ENCODE measurements around the gene ZCCHC9.
"Not testable (repeated sequence)": the region's sequence is repeated elsewhere in the genome, so short reads cannot be mapped to it uniquely, and the experiment has no call there.

ZCCHC9 gene

GRCh38 chr5:81265101-81265500 is 36.3 kb upstream of the ZCCHC9 start:
- no peaks in the 10 kb centered on the region for H3K36me3 ChIP-seq (ENCODE audit: insufficient read depth, low read length)
- H3F3A ChIP-seq (ENCODE audit: low read depth): no peaks in the 10 kb centered on the region
- no peaks in the 10 kb centered on the region for H3K9me2 ChIP-seq (replicated peaks; ENCODE audit: low read depth, low read length)
- H3K27me3 ChIP-seq (ENCODE audit: insufficient read depth, low read length, poor library complexity, severe bottlenecking): no peaks in the 10 kb centered on the region
- H2AFZ ChIP-seq (ENCODE audit: low read length): no peak overlapping the region
- TF ChIP-seq CTCF (conservative IDR thresholded peaks at IDR 0.05; ENCODE audit: low read length): no peak
- TF ChIP-seq EZH2phosphoT487 (IDR thresholded peaks at IDR 0.05; ENCODE audit: borderline replicate concordance): no peak
- no peaks in the 10 kb centered on the region for H3K4me1 ChIP-seq (ENCODE audit: insufficient read depth, low read length, poor library complexity, severe bottlenecking)
- no peak overlapping the region for H3K4me2 ChIP-seq (ENCODE audit: low read depth, low read length, poor library complexity, severe bottlenecking)
- H3K9me3 ChIP-seq (ENCODE audit: insufficient read depth, low read depth, low read length): no peaks in the 10 kb centered on the region
- no peaks in the 10 kb centered on the region for H4K20me1 ChIP-seq (ENCODE audit: insufficient read depth, low read length, poor library complexity, severe bottlenecking)
- no peak overlapping the region for H3K4me3 ChIP-seq (ENCODE audit: low read length, poor library complexity, severe bottlenecking)
- no peak overlapping the region for H3K9ac ChIP-seq (ENCODE audit: low read depth, low read length, poor library complexity, severe bottlenecking)
- H3K79me2 ChIP-seq (ENCODE audit: insufficient read depth, low read length): peaks cover 3% of the 10 kb centered on the region; the same call in 1 of the 2 replicates

GRCh38 chr5:81268521-81269196 is 32.7 kb upstream of the ZCCHC9 start:
- Histone ChIP-seq H3K9ac (ENCODE audit: low read depth, low read length, poor library complexity, severe bottlenecking) (no peak overlapping the region), H3K27me3 (ENCODE audit: insufficient read depth, low read length, poor library complexity, severe bottlenecking) (no peaks in the 10 kb centered on the region), H3K9me3 (ENCODE audit: insufficient read depth, low read depth, low read length) (no peaks in the 10 kb centered on the region), H3K36me3 (ENCODE audit: insufficient read depth, low read length) (no peaks in the 10 kb centered on the region), H3K4me2 (ENCODE audit: low read depth, low read length, poor library complexity, severe bottlenecking) (no peak overlapping the region), H3K4me3 (ENCODE audit: low read length, poor library complexity, severe bottlenecking) (no peak overlapping the region), H3K4me1 (ENCODE audit: insufficient read depth, low read length, poor library complexity, severe bottlenecking) (no peaks in the 10 kb centered on the region), H2AFZ (ENCODE audit: low read length) (no peak overlapping the region), H4K20me1 (ENCODE audit: insufficient read depth, low read length, poor library complexity, severe bottlenecking) (no peaks in the 10 kb centered on the region), H3K9me2 (replicated peaks; ENCODE audit: low read depth, low read length) (no peaks in the 10 kb centered on the region), H3F3A (ENCODE audit: low read depth) (no peaks in the 10 kb centered on the region), H3K79me2 (ENCODE audit: insufficient read depth, low read length) (peaks cover 7% of the 10 kb centered on the region; the same call in 1 of the 2 replicates)
- TF ChIP-seq EZH2phosphoT487 (IDR thresholded peaks at IDR 0.05; ENCODE audit: borderline replicate concordance): no peak
- TF ChIP-seq CTCF (conservative IDR thresholded peaks at IDR 0.05; ENCODE audit: low read length): no peak

- H3K4me3 ChIP-seq (ENCODE audit: low read length, poor library complexity, severe bottlenecking): no peak overlapping the region
- H3K9ac ChIP-seq (ENCODE audit: low read depth, low read length, poor library complexity, severe bottlenecking): no peak overlapping the region
- no peaks in the 10 kb centered on the region for H3K9me3 ChIP-seq (ENCODE audit: insufficient read depth, low read depth, low read length)
Measured at GRCh38 chr5:81269751-81270393, 31.5 kb upstream of the ZCCHC9 start.

GRCh38 chr5:81270394-81271027 is 30.9 kb upstream of the ZCCHC9 start:
- not testable (repeated sequence) for H3K9ac ChIP-seq (ENCODE audit: low read depth, low read length, poor library complexity, severe bottlenecking); H4K20me1 ChIP-seq (ENCODE audit: insufficient read depth, low read length, poor library complexity, severe bottlenecking)
- H3K79me2 ChIP-seq (ENCODE audit: insufficient read depth, low read length): peaks cover 11% of the 10 kb centered on the region; the same call in 1 of the 2 replicates

More at GRCh38 chr5:81269751-81270393, 31.5 kb upstream of the ZCCHC9 start:
- Histone ChIP-seq H3K9me2 (replicated peaks; ENCODE audit: low read depth, low read length) (no peaks in the 10 kb centered on the region), H3K4me2 (ENCODE audit: low read depth, low read length, poor library complexity, severe bottlenecking) (no peak overlapping the region), H4K20me1 (ENCODE audit: insufficient read depth, low read length, poor library complexity, severe bottlenecking) (no peaks in the 10 kb centered on the region), H3K36me3 (ENCODE audit: insufficient read depth, low read length) (no peaks in the 10 kb centered on the region), H2AFZ (ENCODE audit: low read length) (no peak overlapping the region), H3K4me1 (ENCODE audit: insufficient read depth, low read length, poor library complexity, severe bottlenecking) (no peaks in the 10 kb centered on the region), H3F3A (ENCODE audit: low read depth) (no peaks in the 10 kb centered on the region), H3K27me3 (ENCODE audit: insufficient read depth, low read length, poor library complexity, severe bottlenecking) (no peaks in the 10 kb centered on the region), H3K79me2 (ENCODE audit: insufficient read depth, low read length) (peaks cover 7% of the 10 kb centered on the region; the same call in 1 of the 2 replicates)
- TF ChIP-seq EZH2phosphoT487 (IDR thresholded peaks at IDR 0.05; ENCODE audit: borderline replicate concordance) (no peak), CTCF (conservative IDR thresholded peaks at IDR 0.05; ENCODE audit: low read length) (no peak)

More at GRCh38 chr5:81270394-81271027, 30.9 kb upstream of the ZCCHC9 start:
- not testable (repeated sequence) for H3K4me1 ChIP-seq (ENCODE audit: insufficient read depth, low read length, poor library complexity, severe bottlenecking); H3K9me2 ChIP-seq (replicated peaks; ENCODE audit: low read depth, low read length); H3K9me3 ChIP-seq (ENCODE audit: insufficient read depth, low read depth, low read length); H3K4me3 ChIP-seq (ENCODE audit: low read length, poor library complexity, severe bottlenecking); H3F3A ChIP-seq (ENCODE audit: low read depth); H3K36me3 ChIP-seq (ENCODE audit: insufficient read depth, low read length); H2AFZ ChIP-seq (ENCODE audit: low read length); H3K4me2 ChIP-seq (ENCODE audit: low read depth, low read length, poor library complexity, severe bottlenecking); H3K27me3 ChIP-seq (ENCODE audit: insufficient read depth, low read length, poor library complexity, severe bottlenecking)

All from Loucy (cell line).